GM10847 (cell line): ENCODE results near the gene GPT2.

ENCODE experiments used
- POLR2A ChIP-seq: IDR thresholded peaks from 2 replicates; pipeline ENCODE4 v1.6.1; 2011; ENCODE audit not compliant: insufficient read length; ENCODE audit errors: extremely low read depth

GPT2 gene

DNA sequence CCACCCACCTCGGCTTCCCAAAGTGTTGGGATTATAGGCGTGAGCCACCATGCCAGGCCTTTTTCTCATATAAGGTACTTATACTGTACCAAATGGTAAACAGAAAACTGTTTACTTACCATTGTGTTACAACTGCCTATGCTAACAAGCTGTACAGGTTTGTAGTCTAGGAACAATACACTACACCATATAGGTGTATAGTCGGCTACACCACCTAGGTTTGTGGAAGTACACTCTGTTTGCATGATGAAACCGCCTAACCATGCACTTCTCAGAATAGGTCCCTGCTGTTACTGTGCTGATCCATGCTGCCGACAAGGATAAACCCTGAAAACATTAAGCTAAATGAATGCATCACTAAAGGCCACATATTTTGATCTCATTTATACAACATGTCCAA is 70.4 kb downstream of the GPT2 start:
- no peak for TF ChIP-seq POLR2A

GRCh38 chr16:46961373-46962353 is 77.5 kb downstream of the GPT2 start:
- TF ChIP-seq POLR2A, result no peak

- TF ChIP-seq POLR2A, result no peak
These were observed 78.5 kb downstream of the GPT2 start for GRCh38 chr16:46962629-46963028.

DNA sequence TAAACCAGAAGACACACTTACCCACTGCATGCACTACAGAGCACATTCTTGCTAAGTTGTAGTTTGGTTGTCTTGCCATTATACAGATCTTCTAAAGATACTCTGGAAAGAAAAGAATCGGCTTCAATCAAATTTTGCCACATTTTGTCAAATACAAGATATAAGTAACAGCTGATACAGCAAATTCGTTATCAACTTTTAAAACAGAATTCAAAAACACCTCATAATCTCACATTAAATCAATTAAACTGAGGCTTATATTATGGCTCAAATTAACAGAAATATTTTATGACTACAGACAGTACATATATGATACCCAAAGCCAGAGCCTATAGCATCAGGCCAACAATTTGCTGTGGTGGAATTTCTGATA is 83.9 kb downstream of the GPT2 start:
- TF ChIP-seq POLR2A, result no peak

DNA sequence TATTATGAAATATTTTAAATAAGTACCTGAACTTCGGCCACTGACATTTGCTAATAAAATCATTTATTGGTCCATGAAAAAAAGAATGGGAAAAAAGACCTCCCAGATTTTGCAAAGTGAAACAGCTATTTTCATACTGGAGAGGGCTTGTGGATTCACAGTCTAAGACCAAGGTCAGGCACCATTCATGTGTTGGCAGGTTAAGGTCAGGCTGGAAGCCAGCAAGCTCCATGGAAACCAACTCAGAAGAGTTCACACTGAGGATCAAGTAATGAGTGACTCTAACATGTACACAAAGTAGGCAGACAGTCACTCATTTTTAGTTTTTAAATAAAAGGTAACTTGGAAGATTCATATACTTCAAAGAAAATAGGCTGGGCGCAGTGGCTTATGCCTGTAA is 85.9 kb downstream of the GPT2 start:
- no peak for TF ChIP-seq POLR2A

- no peak for TF ChIP-seq POLR2A
These were observed 87.1 kb downstream of the GPT2 start for GRCh38 chr16:46971271-46971670.

DNA sequence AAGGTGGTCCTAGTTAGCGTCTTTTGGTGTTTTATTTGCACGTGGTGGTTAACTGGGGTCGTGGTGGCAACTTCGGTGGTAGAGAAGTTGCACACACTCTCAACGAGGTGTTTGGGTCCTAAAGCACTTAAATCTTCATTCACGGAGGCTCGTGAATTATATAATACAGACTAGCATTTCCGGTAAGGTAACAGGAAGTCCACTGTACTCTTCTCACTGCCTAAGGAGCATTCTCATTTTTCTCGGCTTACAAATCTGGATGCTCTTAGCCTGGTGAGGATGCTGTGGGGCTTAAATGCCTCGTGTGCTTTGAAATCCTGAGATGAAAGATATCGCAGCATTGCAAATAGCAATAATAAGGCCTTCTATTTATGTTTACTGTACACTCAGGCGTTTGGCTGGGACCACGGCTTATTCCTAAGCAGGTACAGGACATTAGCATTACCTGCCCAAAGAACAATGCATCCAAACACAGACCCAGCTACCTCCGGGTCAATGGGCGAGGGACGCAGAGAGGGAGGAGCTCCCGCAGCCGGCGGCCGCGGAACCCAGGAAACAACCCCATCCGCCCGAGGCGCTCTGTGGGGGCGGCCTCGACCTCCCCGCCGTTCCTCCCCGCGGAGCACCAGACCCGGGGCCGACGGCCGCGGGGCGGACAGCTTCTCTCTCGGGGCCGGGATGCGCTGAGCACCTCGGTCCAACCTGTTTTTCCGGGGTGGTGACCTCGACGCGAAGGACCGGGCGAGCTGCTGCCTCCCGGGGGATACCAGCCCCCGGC is 88.5 kb downstream of the GPT2 start:
- no peak for TF ChIP-seq POLR2A

- TF ChIP-seq POLR2A, result peak; percentile 84
These were observed 89.2 kb downstream of the GPT2 start, which contains the start of gene DNAJA2 for GRCh38 chr16:46973207-46973995. TSS of gene DNAJA2 (minus strand) at chr16:46973674. CDS start at chr16:46973572, 102 bp downstream.

DNA sequence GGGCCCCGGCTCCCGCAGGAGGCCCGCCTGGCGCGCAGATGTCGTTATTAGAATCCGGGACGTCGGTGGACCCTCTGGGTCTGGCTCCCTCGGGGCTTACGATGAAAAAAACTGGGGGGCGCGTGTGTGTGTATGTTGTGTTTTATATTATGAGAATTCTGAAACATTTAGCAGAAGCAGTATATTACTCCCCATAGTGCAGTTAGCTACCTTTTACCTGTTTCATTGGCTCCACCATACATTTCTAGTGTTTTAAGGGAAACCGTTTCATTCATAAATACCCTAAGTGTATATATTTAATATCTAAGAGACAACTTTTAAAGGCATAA is 89.8 kb downstream of the GPT2 start:
- TF ChIP-seq POLR2A, result no peak

DNA sequence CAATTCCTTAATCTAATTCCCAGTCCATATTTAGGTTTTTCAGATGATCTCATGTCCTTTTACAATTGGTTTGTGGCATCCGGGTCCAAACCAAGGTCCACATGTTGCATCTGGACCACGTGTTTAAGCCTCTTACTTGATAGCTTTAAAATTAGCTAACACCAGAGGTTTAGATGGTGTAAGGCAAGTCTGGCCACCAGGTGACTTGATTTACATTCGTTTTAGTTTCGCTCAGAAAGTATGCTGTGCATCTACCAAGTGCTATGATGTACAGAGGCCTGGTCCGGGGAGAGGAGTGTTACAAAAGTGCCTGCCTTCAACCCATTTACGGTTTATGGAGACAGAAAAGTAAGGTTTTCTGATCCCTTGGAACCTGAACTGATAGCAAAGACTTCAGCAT is 90.2 kb downstream of the GPT2 start:
- no peak for TF ChIP-seq POLR2A

DNA sequence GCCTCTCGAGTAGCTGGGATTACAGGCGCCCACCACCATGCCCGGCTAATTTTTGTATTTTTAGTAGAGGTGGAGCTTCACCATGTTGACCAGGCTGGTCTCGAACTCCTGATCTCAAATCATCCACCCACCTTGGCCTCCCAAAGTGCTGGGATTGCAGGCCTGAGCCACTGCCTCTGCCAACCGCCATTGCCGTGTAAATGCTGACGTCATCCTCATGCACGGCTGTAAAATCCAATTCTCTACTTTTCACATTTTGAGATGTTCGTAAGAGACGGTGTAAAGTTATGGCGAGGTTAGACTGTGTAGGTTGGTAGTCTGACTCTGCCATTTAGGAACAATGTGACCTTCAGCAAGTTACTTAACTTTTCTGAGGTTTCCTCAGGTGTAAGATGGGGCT is 91.0 kb downstream of the GPT2 start:
- TF ChIP-seq POLR2A, result no peak

GRCh38 chr16:46975908-46976470 is 91.8 kb downstream of the GPT2 start:
- no peak for TF ChIP-seq POLR2A

GRCh38 chr16:46976550-46976949 is 92.4 kb downstream of the GPT2 start:
- TF ChIP-seq POLR2A, result no peak
